HepG2 (cell line): ENCODE measurements around the gene MDFI. TPM values are rescaled to one million over a fixed set of nuclear protein-coding genes. Genes with fewer than 3 reads are reported as not detected.
A peak's percentile ranks its signal among the peaks of the same experiment; 100 is the strongest.

Experiments used
- ATAC-seq: fragments of 200-7000 bp; cut with Tn5 transposase; 3 replicates; pipeline ENCODE4 v1.9.1; 2020; ENCODE audit warnings: mild to moderate bottlenecking, moderate library complexity
- BruUV-seq: library from RNA; stranded (reverse); fragments of 400-500 nt; replicated peaks from 2 replicates; lab custom pipeline; 2021; lab: Mats Ljungman, UMichigan
- CTCF ChIA-PET: fragments of 300-600 bp; formaldehyde crosslinking; extraction: SDS; loops from one replicate; lab custom pipeline; 2021; ENCODE audit warnings: low total read pairs, inconsistent platforms, low intra/inter-chr PET ratio; lab: Yijun Ruan, JAX
- POLR2A ChIA-PET: fragments of 350-600 bp; sonication (Branson Sonifier 250); formaldehyde crosslinking; loops from one replicate; lab custom pipeline; 2020; ENCODE audit warnings: antibody characterized with exemption, inconsistent platforms; lab: Yijun Ruan, JAX
- DNase-seq: peaks from one replicate; pipeline ENCODE4 v3.0.0-alpha.2; 2015; ENCODE audit warnings: low spot score
- FAIRE-seq: peaks from 3 replicates; lab custom pipeline; 2011; peaks lifted over from hg19 to GRCh38; lab: Jason Lieb, UNC
- H2AFZ ChIP-seq: one replicate; pipeline ENCODE4 v1.6.1; 2011; ENCODE audit warnings: low read length, inconsistent platforms
- H3K27ac ChIP-seq: fragments of 300-600 bp; 3 replicates; pipeline ENCODE4 v1.8.0; 2011; ENCODE audit warnings: mixed run types, mild to moderate bottlenecking, mixed read lengths, low read length, inconsistent platforms; ENCODE audit not compliant: insufficient read depth; ENCODE audit errors: extremely low read length
- H3K27me3 ChIP-seq, 2 experiments: fragments of 200-600 bp in 1 of 2; 2 replicates in 1 of 2; 3 replicates in 1 of 2; pipeline versions ENCODE4 v1.6.0 to v1.8.0; 2011; ENCODE audit warnings: low read length in 2 of 2, mild to moderate bottlenecking in 2 of 2, moderate library complexity in 2 of 2, inconsistent platforms in 1 of 2; ENCODE audit not compliant: insufficient read depth in 2 of 2, control insufficient read depth in 1 of 2
- H3K36me3 ChIP-seq, 2 experiments: fragments of 200-600 bp in 1 of 2; replicated peaks in 1 of 2; 2 replicates in 1 of 2; 3 replicates in 1 of 2; pipeline versions ENCODE4 v1.5.1 to v1.8.0; 2011; ENCODE audit warnings: low read length in 2 of 2, inconsistent platforms in 1 of 2; ENCODE audit not compliant: insufficient read depth in 2 of 2, control insufficient read depth in 1 of 2
- H3K4me1 ChIP-seq: 2 replicates; pipeline ENCODE4 v1.5.1; 2012; ENCODE audit warnings: low read length, inconsistent platforms; ENCODE audit not compliant: insufficient read depth
- H3K4me2 ChIP-seq: 2 replicates; pipeline ENCODE4 v1.6.0; 2011; ENCODE audit warnings: low read depth, low read length, inconsistent platforms
- H3K4me3 ChIP-seq, 3 experiments: fragments of 200-600 bp in 1 of 3; sonication (generic), shearing (Covaris generic) in 1 of 3; replicated peaks in 1 of 3; 2 replicates each; pipeline ENCODE4 v1.5.1; 2011 to 2016; ENCODE audit warnings: low read length in 3 of 3, inconsistent platforms in 2 of 3, low read depth in 2 of 3, mild to moderate bottlenecking in 2 of 3, control low read depth in 1 of 3, mixed read lengths in 1 of 3; ENCODE audit not compliant: insufficient read depth in 1 of 3
- H3K79me2 ChIP-seq: one replicate; pipeline ENCODE4 v1.6.1; 2011; ENCODE audit warnings: low read length, inconsistent platforms; ENCODE audit not compliant: insufficient read depth
- H3K9ac ChIP-seq: 2 replicates; pipeline ENCODE4 v1.6.0; 2011; ENCODE audit warnings: mild to moderate bottlenecking, low read depth, low read length, inconsistent platforms; ENCODE audit not compliant: insufficient read depth
- H3K9me3 ChIP-seq: 2 replicates; pipeline ENCODE4 v1.5.1; 2012; ENCODE audit warnings: mild to moderate bottlenecking, low read length
- H4K20me1 ChIP-seq: 2 replicates; pipeline ENCODE4 v1.6.0; 2011; ENCODE audit warnings: inconsistent platforms, mild to moderate bottlenecking, low read length, moderate library complexity; ENCODE audit not compliant: insufficient read depth
- ATF7 ChIP-seq, 2 experiments: fragments of 450-650 bp in 1 of 2; sonication (generic) in 1 of 2; formaldehyde crosslinking in 1 of 2; IDR thresholded peaks; 2 replicates each; pipeline versions ENCODE4 v1.4.0 to v1.6.1; 2016 to 2020; ENCODE audit warnings: antibody characterized with exemption in 1 of 2, mild to moderate bottlenecking in 1 of 2, missing genetic modification reagents in 1 of 2
- HOXA9 ChIP-seq: sonication (generic); formaldehyde crosslinking; IDR thresholded peaks from 2 replicates; pipeline ENCODE4 v1.8.1; 2022; ENCODE audit warnings: missing genetic modification reagents, mild to moderate bottlenecking, moderate library complexity, borderline replicate concordance
- LCORL ChIP-seq, 2 experiments: fragments of 450-650 bp in 1 of 2; sonication (generic) in 1 of 2; formaldehyde crosslinking in 1 of 2; IDR thresholded peaks; 2 replicates each; pipeline versions ENCODE4 v1.5.0 to v1.6.1; 2017 to 2020; ENCODE audit warnings: antibody characterized with exemption in 1 of 2, missing genetic modification reagents in 1 of 2
- ZNF652 ChIP-seq: IDR thresholded peaks from 2 replicates; pipeline ENCODE4 v1.6.1; 2016; ENCODE audit warnings: low read depth, borderline replicate concordance
- WGBS: methylation state at CpG from one replicate; pipeline ENCODE4 v1.1.6; 2017; ENCODE audit warnings: low lambda C conversion rate; 5-methylcytosine and 5-hydroxymethylcytosine counted together
- in situ Hi-C: cut with HindIII; loops from 2 replicates; pipeline ENCODE4 v1.10.0; 2017; ENCODE audit warnings: low pct_unique_long_range_greater_than_20kb; ENCODE audit not compliant: extremely low pct_ligation_motif_present
- intact Hi-C: fragments of 100-400 bp; cut with micrococcal nuclease; formaldehyde crosslinking; loops from one replicate; pipeline ENCODE4 v1.10.0; 2022; ENCODE audit not compliant: unreplicated experiment
- polyA plus RNA-seq, 8 experiments: library from polyadenylated mRNA; depleted of rRNA in 3 of 8; stranded (reverse) in 7 of 8; unstranded in 1 of 8; fragments of >200 nt; fragmentation: Illumina TruSeq in 4 of 8; extraction: Trizol in 4 of 8; gene quantifications; 2 replicates each; pipeline versions ENCODE4 v1.2.1 to v1.2.3, GENCODE V29; 2011 to 2016; ENCODE audit warnings: low read depth in 4 of 8, missing spikeins in 1 of 8, mixed read lengths in 1 of 8; ENCODE audit not compliant: insufficient read depth in 1 of 8
- total RNA-seq, 5 experiments: library from RNA; depleted of rRNA; stranded (reverse); fragments of >200 nt; fragmentation: Illumina TruSeq; extraction: Trizol; gene quantifications; 2 replicates each; pipeline ENCODE4 v1.2.3, GENCODE V29; 2016; ENCODE audit warnings: low read depth in 1 of 5
- TF ChIP-seq, protein P1 (sequence below): sonication (generic); formaldehyde crosslinking; IDR thresholded peaks from 2 replicates; pipeline ENCODE4 v1.5.1; 2020; ENCODE audit warnings: mild to moderate bottlenecking, missing genetic modification reagents, borderline replicate concordance
- TF ChIP-seq, protein P2 (sequence below): sonication (generic); formaldehyde crosslinking; IDR thresholded peaks from 2 replicates; pipeline ENCODE4 v1.5.0; 2020; ENCODE audit warnings: missing genetic modification reagents, mild to moderate bottlenecking, borderline replicate concordance

MDFI gene
- total and polyA plus RNA-seq, 2 of the 13 experiments (the other 11 are each of a cell fraction or from before 2014, with no cell fraction given): 0.28 TPM; not detected in 1

DNA sequence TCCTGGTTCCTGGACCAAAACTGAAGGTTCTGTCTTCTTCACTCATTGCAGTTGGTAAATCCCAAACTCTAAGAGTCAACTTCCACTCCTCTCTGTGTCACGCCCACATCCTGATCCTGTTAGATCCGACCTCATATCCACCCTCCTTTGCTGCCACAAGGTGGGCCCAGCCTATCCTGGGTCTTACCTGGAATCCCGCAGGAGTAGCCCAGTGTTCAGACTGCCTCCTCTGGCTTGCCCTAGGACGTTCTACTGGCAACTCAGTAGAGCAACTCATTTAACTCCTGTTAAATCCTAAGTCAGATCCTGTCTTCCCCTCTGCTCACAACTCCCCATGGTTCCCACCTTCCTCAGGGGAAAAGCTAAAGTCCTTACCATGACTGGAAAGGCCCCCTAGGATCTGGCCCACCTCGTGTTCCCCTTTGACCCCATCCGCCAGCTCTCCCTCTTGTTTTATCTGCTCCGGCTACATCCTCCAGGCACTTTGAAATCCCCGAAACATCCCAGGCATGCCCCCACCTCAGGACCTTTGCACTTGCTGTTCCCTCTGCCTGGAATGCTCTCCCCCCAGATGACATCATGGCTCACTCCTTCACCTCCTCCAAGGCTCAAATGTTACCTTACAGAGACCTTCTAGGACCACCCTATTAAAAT lies 53.3 kb downstream of the MDFI start:
- Histone ChIP-seq H3K4me1 (peaks cover 11% of the 10 kb centered on the region; the same call in 1 of the 2 replicates), H3K27me3 (no peaks in the 10 kb centered on the region)
- BruUV-seq: no TSS peak
- intact Hi-C loops: no loop called here
- TF ChIP-seq ZNF652 (CRISPR knock-in tag) (no peak), ATF7 (IDR thresholded peaks at IDR 0.05) (peak; percentile 66; the same call in 1 of the 2 replicates), ATF7 (CRISPR knock-in tag; IDR thresholded peaks at IDR 0.05) (no peak), LCORL (IDR thresholded peaks at IDR 0.05) (0 out of 2 replicates have a peak, but pooled peaks have one; percentile 5), LCORL (CRISPR knock-in tag; IDR thresholded peaks at IDR 0.05) (no peak)
- TF ChIP-seq, all 625 proteins: peak for 2
- no peaks in the 10 kb centered on the region for H3K9me3 ChIP-seq
- H3K4me2 ChIP-seq: no peak overlapping the region
- POLR2A ChIA-PET: no interaction called here
- no peaks in the 10 kb centered on the region for H3K79me2 ChIP-seq
- FAIRE-seq: no peak
- no peak overlapping the region for H2AFZ ChIP-seq
- no peak overlapping the region for H3K27ac ChIP-seq
- WGBS: 83% methylated on average over 8 of the region's 8 CpGs
- no peak overlapping the region for H3K4me3 ChIP-seq
- H3K9ac ChIP-seq: no peak overlapping the region
- peaks cover 5 to 11% of the 10 kb centered on the region in 2 experiments; a peak in 1 of 5 replicates for H3K36me3 ChIP-seq
- CTCF ChIA-PET: interaction anchor here (1.5 kb wide), 1 partner anchor 8 kb away, joined by 3 read pairs; no protein-coding TSS in a partner anchor
- in situ Hi-C loops: no loop called here
- no peaks in the 10 kb centered on the region for H4K20me1 ChIP-seq
- ATAC-seq: no peak
- DNase-seq: no peak

DNA sequence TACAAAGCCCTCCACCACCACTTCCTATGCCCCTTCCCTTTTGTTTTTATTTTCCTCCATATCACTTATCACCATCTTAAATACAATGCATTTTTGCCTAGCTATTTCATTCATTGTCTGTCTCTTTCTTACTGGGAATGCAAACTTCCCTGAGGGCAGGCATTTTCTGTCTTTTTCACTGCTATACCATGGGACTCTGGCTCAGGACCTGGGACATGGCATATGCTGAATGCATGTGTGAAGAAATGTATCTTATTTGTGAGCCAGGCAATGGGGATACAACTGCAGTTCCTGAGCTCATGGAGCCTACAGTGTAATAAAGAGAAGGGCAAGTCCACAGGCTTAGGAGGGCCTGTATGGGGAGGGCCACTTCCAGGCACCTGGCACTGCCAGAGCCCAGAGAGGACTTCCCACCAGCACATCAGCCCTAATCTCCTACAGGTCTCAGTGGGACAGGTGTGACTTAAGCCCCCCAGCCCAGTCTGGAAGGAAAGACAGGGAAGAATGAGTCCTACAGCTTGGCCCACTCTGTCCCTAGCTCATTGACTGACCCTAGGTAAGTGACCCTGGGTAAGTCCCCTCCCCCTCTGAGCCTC lies 53.9 kb downstream of the MDFI start:
- Histone ChIP-seq H3K27me3 (no peaks in the 10 kb centered on the region), H4K20me1 (no peaks in the 10 kb centered on the region), H3K4me1 (peaks cover 11% of the 10 kb centered on the region; the same call in 1 of the 2 replicates), H3K79me2 (no peaks in the 10 kb centered on the region), H3K4me3 (no peak overlapping the region), H2AFZ (no peak overlapping the region), H3K4me2 (no peak overlapping the region), H3K36me3 (peaks cover 5 to 11% of the 10 kb centered on the region in 2 experiments; a peak in 1 of 5 replicates), H3K27ac (no peak overlapping the region), H3K9me3 (no peaks in the 10 kb centered on the region), H3K9ac (no peak overlapping the region)
- ATAC-seq: no peak
- CTCF ChIA-PET: interaction anchor here (1.5 kb wide), 1 partner anchor 9 kb away, joined by 3 read pairs; no protein-coding TSS in a partner anchor
- intact Hi-C loops: no loop called here
- BruUV-seq: no TSS peak
- no peak for DNase-seq
- no peak for TF ChIP-seq HOXA9
- TF ChIP-seq, protein P1, sequence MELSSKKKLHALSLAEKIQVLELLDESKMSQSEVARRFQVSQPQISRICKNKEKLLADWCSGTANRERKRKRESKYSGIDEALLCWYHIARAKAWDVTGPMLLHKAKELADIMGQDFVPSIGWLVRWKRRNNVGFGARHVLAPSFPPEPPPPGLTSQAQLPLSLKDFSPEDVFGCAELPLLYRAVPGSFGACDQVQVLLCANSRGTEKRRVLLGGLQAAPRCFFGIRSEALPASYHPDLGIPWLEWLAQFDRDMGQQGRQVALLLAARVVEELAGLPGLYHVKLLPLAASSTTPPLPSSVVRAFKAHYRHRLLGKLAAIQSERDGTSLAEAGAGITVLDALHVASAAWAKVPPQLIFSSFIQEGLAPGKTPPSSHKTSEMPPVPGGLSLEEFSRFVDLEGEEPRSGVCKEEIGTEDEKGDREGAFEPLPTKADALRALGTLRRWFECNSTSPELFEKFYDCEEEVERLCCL (CRISPR knock-in tag): no peak
- TF ChIP-seq, protein P2, sequence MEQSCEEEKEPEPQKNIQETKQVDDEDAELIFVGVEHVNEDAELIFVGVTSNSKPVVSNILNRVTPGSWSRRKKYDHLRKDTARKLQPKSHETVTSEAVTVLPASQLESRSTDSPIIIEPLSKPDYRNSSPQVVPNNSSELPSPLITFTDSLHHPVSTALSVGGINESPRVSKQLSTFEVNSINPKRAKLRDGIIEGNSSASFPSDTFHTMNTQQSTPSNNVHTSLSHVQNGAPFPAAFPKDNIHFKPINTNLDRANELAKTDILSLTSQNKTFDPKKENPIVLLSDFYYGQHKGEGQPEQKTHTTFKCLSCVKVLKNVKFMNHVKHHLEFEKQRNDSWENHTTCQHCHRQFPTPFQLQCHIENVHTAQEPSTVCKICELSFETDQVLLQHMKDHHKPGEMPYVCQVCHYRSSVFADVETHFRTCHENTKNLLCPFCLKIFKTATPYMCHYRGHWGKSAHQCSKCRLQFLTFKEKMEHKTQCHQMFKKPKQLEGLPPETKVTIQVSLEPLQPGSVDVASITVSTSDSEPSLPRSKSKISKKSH (CRISPR knock-in tag): no peak
- in situ Hi-C loops: no loop called here
- no peak for FAIRE-seq
- POLR2A ChIA-PET: no interaction called here
